ENCODE measurements around the gene TGM2. TPM values are rescaled to one million over a fixed set of nuclear protein-coding genes. Genes with fewer than 3 reads are reported as not detected.

TGM2 gene
- total and polyA plus RNA-seq, 2 donors (not counting 3 experiments of a cell fraction or from before 2014, with no cell fraction given), result 861 to 868 TPM

- TF ChIP-seq JUN (IDR thresholded peaks at IDR 0.05; ENCODE audit: borderline replicate concordance, insufficient read depth, insufficient read length, low read depth), result no peak
- TF ChIP-seq GATA2 (IDR thresholded peaks at IDR 0.05; ENCODE audit: insufficient read depth, insufficient read length, low read depth, low read length), result no peak
- Histone ChIP-seq H3K79me2 (ENCODE audit: control insufficient read depth, insufficient read depth, low read length) (no peaks in the 10 kb centered on the region), H3K4me2 (ENCODE audit: insufficient read depth, low read length) (peak overlapping the region; percentile 8), H3K9me3 (replicated peaks; ENCODE audit: control insufficient read depth, insufficient read depth, low read length) (no peaks in the 10 kb centered on the region), H3K27me3 (ENCODE audit: control insufficient read depth in 2 of 2, insufficient read depth in 2 of 2, low read length in 2 of 2) (no peaks in the 10 kb centered on the region), H3K4me3 (replicated peaks in 1 of 3; ENCODE audit: insufficient read depth in 1 of 3, low read depth in 1 of 3, low read length in 3 of 3) (no peak overlapping the region), H3K9ac (replicated peaks; ENCODE audit: extremely low read depth, insufficient read depth, low read length) (peak overlapping the region; percentile 20), H4K20me1 (replicated peaks; ENCODE audit: control insufficient read depth, extremely low read depth, insufficient read depth, low read length) (no peaks in the 10 kb centered on the region), H3K9me1 (replicated peaks; ENCODE audit: control insufficient read depth, extremely low read depth, insufficient read depth, low read length) (no peaks in the 10 kb centered on the region), H3K27ac (ENCODE audit: insufficient read depth, low read depth, low read length) (peak overlapping the region; percentile 48), H2AFZ (ENCODE audit: low read depth, low read length) (no peak overlapping the region), H3K4me1 (ENCODE audit: control insufficient read depth, extremely low read depth, insufficient read depth, low read length) (peaks cover 34% of the 10 kb centered on the region), H3K36me3 (ENCODE audit: control insufficient read depth in 2 of 2, extremely low read depth in 1 of 2, insufficient read depth in 2 of 2, low read length in 2 of 2) (no peaks in the 10 kb centered on the region)
- FAIRE-seq (no peak), DNase-seq (ENCODE audit: low read depth, low spot score) (no peak)
- POLR2A ChIA-PET, result no interaction called here
- intact Hi-C loops (cut with micrococcal nuclease) (loop anchor here (1.0 kb wide), 1 partner anchor 8 kb away; no protein-coding TSS in a partner anchor), dilution Hi-C loops (cut with MboI; ENCODE audit: extremely low pct_ligation_motif_present, low sequenced_read_pairs) (no loop called here)
- no TSS peak for BruUV-seq (replicated peaks)
- CTCF ChIA-PET, result interaction anchor here (1.1 to 1.6 kb wide), 3 partner anchors 10 to 44 kb away, joined by 3 to 6 read pairs (median 4); no protein-coding TSS in a partner anchor
Measured at GRCh38 chr20:38117205-38117604, 47.9 kb downstream of the TGM2 start.

GRCh38 chr20:38116409-38117165 is 48.5 kb downstream of the TGM2 start:
- Histone ChIP-seq H3K36me3 (ENCODE audit: control insufficient read depth in 2 of 2, extremely low read depth in 1 of 2, insufficient read depth in 2 of 2, low read length in 2 of 2) (no peaks in the 10 kb centered on the region), H3K9ac (replicated peaks; ENCODE audit: extremely low read depth, insufficient read depth, low read length) (no peak overlapping the region), H3K79me2 (ENCODE audit: control insufficient read depth, insufficient read depth, low read length) (no peaks in the 10 kb centered on the region), H2AFZ (ENCODE audit: low read depth, low read length) (no peak overlapping the region), H3K9me3 (replicated peaks; ENCODE audit: control insufficient read depth, insufficient read depth, low read length) (no peaks in the 10 kb centered on the region), H4K20me1 (replicated peaks; ENCODE audit: control insufficient read depth, extremely low read depth, insufficient read depth, low read length) (no peaks in the 10 kb centered on the region), H3K4me3 (replicated peaks in 1 of 3; ENCODE audit: insufficient read depth in 1 of 3, low read depth in 1 of 3, low read length in 3 of 3) (no peak overlapping the region), H3K4me2 (ENCODE audit: insufficient read depth, low read length) (no peak overlapping the region), H3K27me3 (ENCODE audit: control insufficient read depth in 2 of 2, insufficient read depth in 2 of 2, low read length in 2 of 2) (no peaks in the 10 kb centered on the region), H3K27ac (ENCODE audit: insufficient read depth, low read depth, low read length) (peak overlapping the region; percentile 48), H3K9me1 (replicated peaks; ENCODE audit: control insufficient read depth, extremely low read depth, insufficient read depth, low read length) (no peaks in the 10 kb centered on the region), H3K4me1 (ENCODE audit: control insufficient read depth, extremely low read depth, insufficient read depth, low read length) (peaks cover 36% of the 10 kb centered on the region)
- CTCF ChIA-PET, result interaction anchor here (1.1 to 4.8 kb wide), 5 partner anchors 10 to 43 kb away, joined by 3 to 43 read pairs (median 6); no protein-coding TSS in a partner anchor
- TF ChIP-seq POLR2AphosphoS5 (IDR thresholded peaks at IDR 0.05; ENCODE audit: insufficient read depth, low read depth, low read length), result no peak
- no peak for TF ChIP-seq EZH2 (IDR thresholded peaks at IDR 0.05; ENCODE audit: borderline replicate concordance, low read depth, low read length, severe bottlenecking)
- TF ChIP-seq FOS (IDR thresholded peaks at IDR 0.05; ENCODE audit: borderline replicate concordance, insufficient read depth, low read length), result no peak
- no peak for TF ChIP-seq CTCF (IDR thresholded peaks at IDR 0.05; ENCODE audit: extremely low read depth in 1 of 2, insufficient read depth in 1 of 2, low read depth in 1 of 2, low read length in 2 of 2)
- TF ChIP-seq MAX (IDR thresholded peaks at IDR 0.05; ENCODE audit: insufficient read depth, insufficient read length), result no peak
- TF ChIP-seq GATA2 (IDR thresholded peaks at IDR 0.05; ENCODE audit: insufficient read depth, insufficient read length, low read depth, low read length), result no peak
- FAIRE-seq (no peak), DNase-seq (ENCODE audit: low read depth, low spot score) (no peak)
- BruUV-seq (replicated peaks), result no TSS peak
- intact Hi-C loops (cut with micrococcal nuclease), result loop anchor here (1.0 kb wide), 1 partner anchor 9 kb away; no protein-coding TSS in a partner anchor
- dilution Hi-C loops (cut with MboI; ENCODE audit: extremely low pct_ligation_motif_present, low sequenced_read_pairs), result no loop called here
- POLR2A ChIA-PET, result no interaction called here
